ENCODE data around the gene POLR3E.
A peak's percentile ranks its signal among the peaks of the same experiment; 100 is the strongest.

The POLR3E gene

DNA sequence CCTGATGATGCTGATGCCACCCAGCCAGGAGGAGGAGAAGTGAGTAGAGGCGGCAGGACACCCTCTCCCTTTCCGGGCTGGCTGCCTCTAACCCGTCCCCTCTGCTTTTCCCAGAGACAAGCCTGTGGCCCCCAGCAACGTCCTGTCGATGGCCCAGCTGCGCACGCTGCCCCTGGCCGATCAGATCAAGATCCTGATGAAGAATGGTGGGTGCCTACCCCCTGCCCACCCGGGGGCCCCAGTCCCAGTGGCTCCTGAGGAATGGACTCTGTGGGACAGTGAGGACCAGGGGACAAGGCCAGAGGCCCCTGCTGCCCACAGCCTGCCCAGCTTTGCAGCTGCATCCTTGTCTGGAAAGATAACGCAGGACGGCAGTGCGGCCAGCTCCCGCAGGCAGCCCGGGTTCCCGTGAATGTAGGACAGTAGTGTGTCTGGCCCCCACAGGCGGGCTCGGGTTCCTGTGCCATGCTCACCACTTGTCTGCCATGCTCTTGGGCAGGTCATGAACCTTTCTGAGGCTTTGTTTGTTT, 19.9 kb downstream of the POLR3E start:
- DNase-seq (ENCODE audit: low spot score): no peak

- DNase-seq (ENCODE audit: low spot score): no peak
Measured at GRCh38 chr16:22317625-22318024, 20.4 kb downstream of the POLR3E start.

DNA sequence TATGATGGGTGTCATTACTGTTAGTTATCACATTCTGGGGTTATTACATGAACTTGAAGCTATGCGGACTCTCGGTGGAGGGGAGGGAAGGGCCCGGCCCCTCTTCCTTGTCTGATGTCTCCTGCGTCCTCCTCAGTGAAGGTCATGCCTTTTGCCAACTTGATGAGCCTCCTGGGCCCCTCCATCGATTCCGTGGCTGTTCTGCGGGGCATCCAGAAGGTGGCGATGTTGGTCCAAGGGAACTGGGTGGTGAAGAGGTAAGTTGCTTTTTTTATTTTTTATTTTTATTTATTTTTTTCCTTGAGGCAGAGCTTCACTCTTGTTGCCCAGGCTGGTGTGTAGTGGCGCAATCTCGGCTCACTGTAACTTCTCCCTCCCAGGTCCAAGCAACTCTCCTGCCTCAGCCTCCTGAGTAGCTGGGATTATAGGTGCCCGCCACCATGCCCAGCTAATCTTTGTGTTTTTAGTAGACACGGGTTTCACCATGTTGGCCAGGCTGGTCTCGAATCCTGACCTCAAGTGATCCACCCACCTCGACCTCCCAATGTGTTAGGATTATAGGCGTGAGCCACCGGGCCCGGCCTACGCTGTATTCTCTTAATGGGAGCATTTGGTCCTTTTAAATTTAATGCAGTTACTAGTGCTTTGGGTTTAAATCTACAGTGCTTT, 21.6 kb downstream of the POLR3E start:
- no peak for DNase-seq (ENCODE audit: low spot score)

- no peak for DNase-seq (ENCODE audit: low spot score)
Measured at GRCh38 chr16:22320572-22321339, 23.5 kb downstream of the POLR3E start.

DNA sequence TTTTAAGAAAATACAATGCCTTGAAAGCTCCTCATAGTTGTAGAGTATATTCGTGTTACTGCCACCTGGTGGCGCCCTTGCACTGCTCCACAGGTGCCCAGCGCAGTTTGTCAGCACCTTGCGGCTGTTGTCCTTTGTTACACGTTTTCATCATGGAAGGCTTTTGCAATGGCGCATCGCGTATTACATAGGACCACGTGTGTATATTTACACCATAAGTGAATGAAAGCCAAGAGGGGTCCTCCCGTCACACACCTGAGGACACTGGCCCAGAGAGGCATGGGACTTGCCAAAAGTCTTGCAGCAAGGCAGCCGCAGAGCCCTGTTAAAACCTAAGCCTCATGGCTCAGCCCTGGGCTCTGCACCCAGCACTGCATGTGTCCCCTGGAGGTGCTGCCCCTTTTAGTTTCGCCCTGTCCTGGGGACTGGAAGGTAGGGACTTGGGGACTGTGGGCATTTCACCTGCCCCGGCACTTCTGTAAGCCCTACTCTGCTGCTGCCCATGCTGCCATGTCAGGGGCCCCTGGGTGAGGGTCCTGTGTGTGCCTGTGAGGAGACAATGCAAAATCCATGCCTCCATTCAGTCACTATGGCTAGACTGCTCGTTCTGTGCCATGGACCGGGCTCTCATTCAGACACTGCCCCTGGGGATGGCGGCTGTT, 24.3 kb downstream of the POLR3E start:
- DNase-seq (ENCODE audit: low spot score): peak; percentile 65

GRCh38 chr16:22322021-22322471, 24.8 kb downstream of the POLR3E start:
- DNase-seq (ENCODE audit: low spot score): no peak

DNA sequence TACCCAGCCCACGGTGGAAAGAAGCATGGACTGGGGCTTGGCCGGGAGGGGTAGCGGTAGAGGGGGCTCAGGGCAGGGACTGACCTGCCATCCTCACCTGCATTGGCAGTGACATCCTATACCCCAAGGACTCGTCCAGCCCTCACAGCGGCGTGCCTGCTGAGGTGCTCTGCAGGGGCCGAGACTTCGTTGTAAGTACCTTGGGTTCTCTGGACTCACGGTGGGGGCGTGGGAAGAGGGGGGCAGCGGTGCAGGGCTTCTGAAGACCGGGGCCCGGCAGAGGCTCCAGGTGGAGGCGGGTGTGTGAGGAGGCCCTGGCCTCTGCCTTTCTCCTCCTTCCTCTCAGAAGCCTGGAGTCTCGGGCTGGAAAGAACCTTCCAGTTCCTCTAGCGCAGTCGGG, 25.5 kb downstream of the POLR3E start:
- DNase-seq (ENCODE audit: low spot score): no peak

- DNase-seq (ENCODE audit: low spot score): no peak
Measured at GRCh38 chr16:22323173-22323958, 26.2 kb downstream of the POLR3E start.

GRCh38 chr16:22323959-22324786, 27.0 kb downstream of the POLR3E start:
- DNase-seq (ENCODE audit: low spot score): no peak

DNA sequence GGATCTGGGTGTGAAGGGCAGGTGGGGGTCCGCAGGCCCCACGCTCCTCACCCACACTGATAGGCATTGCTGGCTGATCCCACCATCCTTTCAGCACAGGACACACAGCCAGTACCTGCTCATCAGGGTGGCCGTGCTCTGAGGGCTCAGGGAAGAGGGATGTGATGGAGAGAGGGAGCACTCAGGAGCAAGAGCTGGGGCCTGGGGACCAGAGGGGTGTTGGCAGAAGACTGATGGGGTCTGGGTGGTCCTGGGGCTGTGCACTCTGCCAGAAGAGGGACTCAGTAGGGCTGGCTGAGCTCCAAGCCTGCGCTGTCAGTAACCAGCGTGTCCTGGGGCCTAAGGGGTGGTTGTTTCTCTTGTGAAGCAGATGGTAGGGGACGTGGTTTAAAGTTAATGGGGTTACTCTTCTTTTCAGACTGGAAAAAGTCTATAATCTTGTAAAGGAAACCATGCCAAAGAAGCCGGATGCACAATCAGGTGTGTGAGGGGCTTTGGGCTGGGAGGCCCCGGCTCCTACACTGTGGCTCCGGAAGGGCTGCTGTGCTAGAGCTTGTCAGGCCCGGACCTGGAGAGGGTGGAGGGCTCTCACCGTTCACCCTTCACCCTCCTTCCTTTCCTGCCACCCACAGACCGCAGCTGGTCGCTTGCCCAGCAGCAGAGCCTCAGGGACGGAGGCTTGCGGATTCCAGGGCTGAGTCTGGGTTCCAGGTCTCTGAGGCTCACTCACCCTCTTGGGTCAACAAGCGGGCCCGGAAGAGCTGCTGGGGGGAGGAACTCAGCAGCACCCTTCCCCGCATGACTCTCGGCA, 27.8 kb downstream of the POLR3E start:
- DNase-seq (ENCODE audit: low spot score): no peak

- no peak for DNase-seq (ENCODE audit: low spot score)
Measured at GRCh38 chr16:22325598-22326368, 28.6 kb downstream of the POLR3E start.

- no peak for DNase-seq (ENCODE audit: low spot score)
Measured at GRCh38 chr16:22326369-22326652, 29.1 kb downstream of the POLR3E start.

DNA sequence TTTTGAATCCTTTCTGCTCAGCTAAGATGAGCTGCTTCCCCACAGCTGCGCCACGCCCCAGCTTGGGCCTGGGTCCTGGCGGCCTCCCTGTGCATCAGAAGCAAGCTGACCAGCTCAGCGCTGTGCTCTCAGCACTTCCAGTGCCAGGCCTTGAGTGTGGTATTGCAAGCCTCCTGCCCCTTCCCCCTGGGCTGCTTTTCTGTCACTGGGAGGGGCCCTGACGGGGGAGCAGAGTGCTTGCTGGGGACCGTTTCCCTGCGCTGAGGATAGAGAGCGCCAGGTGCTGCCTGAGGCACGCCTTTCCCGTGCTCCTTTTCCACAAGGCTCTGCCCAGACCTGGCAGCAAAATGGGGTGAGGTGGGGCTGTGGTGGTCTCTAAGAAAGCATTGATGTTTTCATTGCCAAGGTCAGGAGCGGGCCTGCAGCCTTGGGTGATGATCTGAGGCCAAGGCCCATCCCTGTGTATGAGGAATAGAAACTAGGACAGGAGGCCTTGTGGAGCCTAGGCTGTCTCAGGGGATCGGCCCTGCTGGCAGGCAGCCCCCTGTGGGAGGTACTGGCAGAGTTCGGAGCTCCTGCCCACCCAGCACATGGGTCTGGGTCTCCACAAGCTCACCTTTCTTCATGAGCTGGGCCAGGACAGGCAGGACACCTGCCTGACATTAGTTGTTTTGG, 29.7 kb downstream of the POLR3E start:
- DNase-seq (ENCODE audit: low spot score): no peak

GRCh38 chr16:22327446-22327775, 30.2 kb downstream of the POLR3E start:
- no peak for DNase-seq (ENCODE audit: low spot score)

GRCh38 chr16:22328081-22328725, 31.0 kb downstream of the POLR3E start:
- no peak for DNase-seq (ENCODE audit: low spot score)

GRCh38 chr16:22329199-22329695, 32.0 kb downstream of the POLR3E start:
- DNase-seq (ENCODE audit: low spot score): no peak

DNA sequence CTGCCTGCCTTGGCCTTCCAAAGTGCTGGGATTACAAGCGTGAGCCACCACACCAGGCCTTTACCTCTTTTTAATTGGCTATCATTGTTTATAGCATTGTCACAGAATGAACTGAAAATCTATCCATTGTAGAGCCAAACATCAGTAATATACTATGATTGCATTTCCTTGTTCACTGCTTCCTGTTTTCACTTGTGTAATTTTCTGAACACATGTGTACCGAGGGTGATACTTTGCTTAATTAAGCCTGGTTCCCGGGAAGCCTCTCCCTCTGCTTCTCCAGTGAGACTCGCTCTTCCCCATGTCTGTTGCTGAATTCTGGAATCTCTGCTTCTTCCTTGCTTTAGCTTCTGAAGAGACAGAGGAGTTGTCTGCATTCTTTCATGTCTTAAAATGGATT, 33.1 kb downstream of the POLR3E start:
- DNase-seq (ENCODE audit: low spot score): no peak

DNA sequence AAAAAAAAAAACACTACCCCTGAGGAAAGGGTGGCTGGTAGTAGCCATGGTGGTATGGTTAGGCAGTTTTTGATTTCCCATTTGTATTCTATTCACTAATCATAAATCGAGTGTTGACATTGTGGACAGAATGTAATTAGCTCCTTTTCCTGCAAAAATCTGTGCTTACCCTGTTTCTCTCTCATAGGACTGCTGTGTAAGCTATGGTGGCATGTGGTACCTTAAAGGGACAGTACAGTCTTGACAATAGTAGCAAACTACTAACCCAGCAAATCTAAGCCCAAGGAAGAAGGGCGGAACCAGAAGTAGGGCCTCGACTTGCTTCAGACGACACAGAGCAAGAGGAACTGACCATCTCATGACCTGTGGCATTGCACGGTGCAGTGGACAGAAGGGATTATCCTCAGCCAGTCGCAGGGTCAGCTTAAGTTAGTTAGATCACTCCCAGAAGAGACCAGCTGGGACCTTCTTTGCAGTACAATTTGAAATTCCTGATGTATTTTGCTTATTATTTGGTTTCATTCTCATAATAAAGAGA, 36.3 kb downstream of the POLR3E start:
- DNase-seq (ENCODE audit: low spot score): no peak

Measured in RKO (cell line).